ENCODE results near the gene TRIP10.

Gene TRIP10

DNA sequence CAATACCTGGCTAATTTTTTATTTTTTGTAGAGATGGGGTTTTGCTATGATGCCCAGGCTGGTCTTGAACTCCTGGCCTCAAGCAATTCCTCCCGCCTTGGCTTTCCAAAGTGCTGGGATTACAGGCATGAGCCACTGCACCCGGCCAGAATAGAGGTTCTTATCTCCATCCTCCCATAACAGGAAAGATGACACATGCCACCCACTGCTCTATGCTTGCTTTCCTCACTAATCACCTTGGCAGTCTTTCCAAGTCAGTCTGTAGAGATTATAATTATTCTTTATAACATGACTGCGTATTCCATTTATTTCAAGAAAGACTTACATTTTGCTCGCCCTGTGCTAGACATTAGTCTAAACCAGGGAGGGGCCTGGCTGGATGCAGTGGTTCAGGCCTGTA lies 39.7 kb downstream of the TRIP10 start:
- TF ChIP-seq, protein P1, sequence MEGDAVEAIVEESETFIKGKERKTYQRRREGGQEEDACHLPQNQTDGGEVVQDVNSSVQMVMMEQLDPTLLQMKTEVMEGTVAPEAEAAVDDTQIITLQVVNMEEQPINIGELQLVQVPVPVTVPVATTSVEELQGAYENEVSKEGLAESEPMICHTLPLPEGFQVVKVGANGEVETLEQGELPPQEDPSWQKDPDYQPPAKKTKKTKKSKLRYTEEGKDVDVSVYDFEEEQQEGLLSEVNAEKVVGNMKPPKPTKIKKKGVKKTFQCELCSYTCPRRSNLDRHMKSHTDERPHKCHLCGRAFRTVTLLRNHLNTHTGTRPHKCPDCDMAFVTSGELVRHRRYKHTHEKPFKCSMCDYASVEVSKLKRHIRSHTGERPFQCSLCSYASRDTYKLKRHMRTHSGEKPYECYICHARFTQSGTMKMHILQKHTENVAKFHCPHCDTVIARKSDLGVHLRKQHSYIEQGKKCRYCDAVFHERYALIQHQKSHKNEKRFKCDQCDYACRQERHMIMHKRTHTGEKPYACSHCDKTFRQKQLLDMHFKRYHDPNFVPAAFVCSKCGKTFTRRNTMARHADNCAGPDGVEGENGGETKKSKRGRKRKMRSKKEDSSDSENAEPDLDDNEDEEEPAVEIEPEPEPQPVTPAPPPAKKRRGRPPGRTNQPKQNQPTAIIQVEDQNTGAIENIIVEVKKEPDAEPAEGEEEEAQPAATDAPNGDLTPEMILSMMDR (IDR thresholded peaks at IDR 0.05): no peak

GRCh38 chr19:6787393-6787792 lies 47.9 kb downstream of the TRIP10 start:
- TF ChIP-seq, protein P1 (IDR thresholded peaks at IDR 0.05): no peak

DNA sequence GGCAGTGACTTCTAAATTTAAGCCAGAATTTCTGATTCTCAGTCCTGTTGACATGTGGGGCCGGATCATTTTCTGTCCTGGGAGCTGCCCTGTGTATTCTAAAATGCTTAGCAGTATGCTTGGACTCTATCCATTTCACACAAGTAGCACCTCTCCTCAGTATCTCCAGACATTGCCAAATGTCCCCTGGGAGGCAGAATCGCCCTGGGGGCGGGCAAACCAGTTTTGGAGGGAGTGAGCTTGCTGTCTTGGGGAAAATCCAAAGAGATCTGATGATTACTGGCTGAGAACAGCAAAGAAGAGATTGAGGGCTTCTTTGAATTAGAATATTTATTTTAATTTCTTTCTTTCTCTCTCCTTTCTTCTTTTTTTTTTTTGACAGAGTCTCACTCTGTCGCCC lies 49.4 kb downstream of the TRIP10 start:
- TF ChIP-seq, protein P1 (IDR thresholded peaks at IDR 0.05): no peak

GRCh38 chr19:6790194-6791128 lies 51.0 kb downstream of the TRIP10 start:
- TF ChIP-seq, protein P1 (IDR thresholded peaks at IDR 0.05): no peak

DNA sequence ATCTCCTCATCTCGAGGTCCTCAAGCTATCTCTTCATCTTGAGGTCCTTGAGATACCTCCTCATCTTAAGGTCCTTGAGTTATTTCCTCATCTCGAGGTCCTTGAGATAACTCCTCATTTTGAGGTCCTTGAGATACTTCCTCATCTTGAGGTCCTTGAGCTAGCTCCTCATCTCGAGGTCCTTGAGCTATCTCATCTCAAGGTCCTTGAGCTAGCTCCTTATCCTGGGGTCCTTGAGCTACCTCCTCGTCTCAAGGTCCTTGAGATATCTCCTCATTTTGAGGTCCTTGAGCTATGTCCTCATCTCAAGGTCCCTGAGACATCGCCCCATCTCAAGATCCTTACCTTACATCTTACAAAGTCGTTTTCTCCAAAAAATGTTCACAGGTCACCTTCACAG lies 51.8 kb downstream of the TRIP10 start:
- TF ChIP-seq, protein P1 (IDR thresholded peaks at IDR 0.05): no peak

DNA sequence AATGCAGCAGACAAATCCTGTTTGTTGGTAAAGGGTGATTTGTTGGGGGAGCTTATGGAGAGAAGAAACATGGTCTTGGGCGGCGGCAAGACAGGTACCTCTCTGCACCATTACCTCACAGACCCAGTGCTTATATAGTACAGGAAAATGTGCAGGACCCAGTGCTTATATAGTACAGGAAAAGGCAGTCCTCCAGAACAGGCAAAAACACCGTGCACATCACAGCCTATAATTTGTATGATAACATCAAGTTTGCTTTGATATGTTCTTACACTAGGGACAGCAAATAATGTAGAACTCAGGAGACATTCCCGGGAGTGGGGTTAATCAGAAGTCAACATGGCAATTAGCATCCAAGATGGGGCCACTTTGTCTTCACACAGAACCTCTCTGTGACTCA lies 53.9 kb downstream of the TRIP10 start:
- TF ChIP-seq, protein P1 (IDR thresholded peaks at IDR 0.05): no peak

DNA sequence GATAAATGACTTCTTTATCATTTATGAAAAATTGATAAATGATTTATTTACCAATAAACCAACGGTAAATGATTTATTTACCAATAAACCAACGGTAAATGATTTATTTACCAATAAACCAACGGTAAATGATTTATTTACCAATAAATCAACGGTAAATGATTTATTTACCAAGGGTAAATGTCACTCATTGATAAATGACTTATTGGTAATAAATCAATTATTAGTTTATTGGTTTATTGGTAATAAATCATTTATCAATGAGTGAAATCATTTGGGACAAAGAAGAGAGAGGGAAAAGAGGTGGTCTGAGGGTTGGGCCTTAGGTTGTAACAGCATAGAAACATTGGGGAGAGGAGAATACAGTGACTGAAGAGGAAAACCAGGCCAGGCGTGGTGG lies 54.5 kb downstream of the TRIP10 start:
- TF ChIP-seq, protein P1 (IDR thresholded peaks at IDR 0.05): no peak
